GM12872 (cell line): ENCODE measurements around the gene KRT83.

ENCODE experiments used
- CTCF ChIP-seq: IDR thresholded peaks from 3 replicates; pipeline ENCODE4 v1.5.1; 2011; ENCODE audit warnings: low read depth, mild to moderate bottlenecking, low read length, moderate library complexity; ENCODE audit not compliant: insufficient read depth

Gene KRT83

GRCh38 chr12:52313461-52313860 is 7.7 kb downstream of the KRT83 start:
- no peak for TF ChIP-seq CTCF

- no peak for TF ChIP-seq CTCF
Measured at GRCh38 chr12:52312086-52312485, 9.1 kb downstream of the KRT83 start.

GRCh38 chr12:52311285-52311648 is 9.9 kb downstream of the KRT83 start:
- TF ChIP-seq CTCF: no peak

- no peak for TF ChIP-seq CTCF
Measured at GRCh38 chr12:52310622-52311284, 10.4 kb downstream of the KRT83 start.

- no peak for TF ChIP-seq CTCF
Measured at GRCh38 chr12:52308806-52309425, 12.3 kb downstream of the KRT83 start.

- no peak for TF ChIP-seq CTCF
Measured at GRCh38 chr12:52307836-52308805, 13.1 kb downstream of the KRT83 start.

GRCh38 chr12:52306731-52307130 is 14.5 kb downstream of the KRT83 start:
- no peak for TF ChIP-seq CTCF
